ENCODE data around the gene SDK1.

DNA sequence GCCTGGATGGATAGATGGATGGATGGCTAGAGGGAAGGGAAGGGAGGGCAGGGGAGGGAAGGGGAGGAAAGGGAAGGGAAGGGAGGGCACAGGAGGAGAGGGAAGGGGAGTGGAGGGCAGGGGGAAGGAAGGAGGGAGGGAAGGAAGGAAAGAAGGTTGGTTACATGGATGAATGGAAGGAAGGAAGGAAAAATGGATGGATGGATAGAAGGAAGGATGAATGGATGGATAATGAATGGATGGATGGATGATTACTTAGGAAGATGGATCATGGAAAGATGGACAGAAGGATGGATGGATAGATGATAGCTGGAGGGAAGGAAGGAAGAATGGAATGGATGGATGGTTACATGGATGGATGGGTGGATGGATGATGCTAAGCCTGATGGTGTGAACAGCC is 929.3 kb downstream of the SDK1 start:
- TF ChIP-seq, protein P1, sequence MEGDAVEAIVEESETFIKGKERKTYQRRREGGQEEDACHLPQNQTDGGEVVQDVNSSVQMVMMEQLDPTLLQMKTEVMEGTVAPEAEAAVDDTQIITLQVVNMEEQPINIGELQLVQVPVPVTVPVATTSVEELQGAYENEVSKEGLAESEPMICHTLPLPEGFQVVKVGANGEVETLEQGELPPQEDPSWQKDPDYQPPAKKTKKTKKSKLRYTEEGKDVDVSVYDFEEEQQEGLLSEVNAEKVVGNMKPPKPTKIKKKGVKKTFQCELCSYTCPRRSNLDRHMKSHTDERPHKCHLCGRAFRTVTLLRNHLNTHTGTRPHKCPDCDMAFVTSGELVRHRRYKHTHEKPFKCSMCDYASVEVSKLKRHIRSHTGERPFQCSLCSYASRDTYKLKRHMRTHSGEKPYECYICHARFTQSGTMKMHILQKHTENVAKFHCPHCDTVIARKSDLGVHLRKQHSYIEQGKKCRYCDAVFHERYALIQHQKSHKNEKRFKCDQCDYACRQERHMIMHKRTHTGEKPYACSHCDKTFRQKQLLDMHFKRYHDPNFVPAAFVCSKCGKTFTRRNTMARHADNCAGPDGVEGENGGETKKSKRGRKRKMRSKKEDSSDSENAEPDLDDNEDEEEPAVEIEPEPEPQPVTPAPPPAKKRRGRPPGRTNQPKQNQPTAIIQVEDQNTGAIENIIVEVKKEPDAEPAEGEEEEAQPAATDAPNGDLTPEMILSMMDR (IDR thresholded peaks at IDR 0.05) = no peak
- no peak for TF ChIP-seq POLR2A (IDR thresholded peaks at IDR 0.05)
